ENCODE measurements around the gene BAIAP2L2. TPM values are rescaled to one million over a fixed set of nuclear protein-coding genes. Genes with fewer than 3 reads are reported as not detected.

Gene BAIAP2L2
- total RNA-seq, 2 donors from 2014 or later: 59.1 to 76.6 TPM

- Histone ChIP-seq H3K9me3 (no peaks in the 10 kb centered on the region), H3K36me3 (peaks cover 6% of the 10 kb centered on the region), H3K27ac (no peak overlapping the region), H3K27me3 (no peaks in the 10 kb centered on the region), H3K4me3 (no peak overlapping the region), H3K9ac (ENCODE audit: low read depth in 2 of 2, low read length in 2 of 2) (no peak overlapping the region), H3K4me1 (no peaks in the 10 kb centered on the region)
- intact Hi-C loops (cut with DNase I): no loop called here
- no peak for TF ChIP-seq CTCF (IDR thresholded peaks at IDR 0.05)
- no peak for DNase-seq
Measured at GRCh38 chr22:38072322-38073149, 37.9 kb downstream of the BAIAP2L2 start.

GRCh38 chr22:38071421-38072321, 38.8 kb downstream of the BAIAP2L2 start:
- no peak for TF ChIP-seq CTCF (IDR thresholded peaks at IDR 0.05)
- intact Hi-C loops (cut with DNase I): no loop called here
- Histone ChIP-seq H3K9me3 (no peaks in the 10 kb centered on the region), H3K27me3 (no peaks in the 10 kb centered on the region), H3K4me1 (no peaks in the 10 kb centered on the region), H3K27ac (no peak overlapping the region), H3K4me3 (no peak overlapping the region), H3K9ac (ENCODE audit: low read depth in 2 of 2, low read length in 2 of 2) (no peak overlapping the region), H3K36me3 (peaks cover 8% of the 10 kb centered on the region)
- DNase-seq: no peak

GRCh38 chr22:38070250-38070921, 40.1 kb downstream of the BAIAP2L2 start:
- intact Hi-C loops (cut with DNase I): no loop called here

DNA sequence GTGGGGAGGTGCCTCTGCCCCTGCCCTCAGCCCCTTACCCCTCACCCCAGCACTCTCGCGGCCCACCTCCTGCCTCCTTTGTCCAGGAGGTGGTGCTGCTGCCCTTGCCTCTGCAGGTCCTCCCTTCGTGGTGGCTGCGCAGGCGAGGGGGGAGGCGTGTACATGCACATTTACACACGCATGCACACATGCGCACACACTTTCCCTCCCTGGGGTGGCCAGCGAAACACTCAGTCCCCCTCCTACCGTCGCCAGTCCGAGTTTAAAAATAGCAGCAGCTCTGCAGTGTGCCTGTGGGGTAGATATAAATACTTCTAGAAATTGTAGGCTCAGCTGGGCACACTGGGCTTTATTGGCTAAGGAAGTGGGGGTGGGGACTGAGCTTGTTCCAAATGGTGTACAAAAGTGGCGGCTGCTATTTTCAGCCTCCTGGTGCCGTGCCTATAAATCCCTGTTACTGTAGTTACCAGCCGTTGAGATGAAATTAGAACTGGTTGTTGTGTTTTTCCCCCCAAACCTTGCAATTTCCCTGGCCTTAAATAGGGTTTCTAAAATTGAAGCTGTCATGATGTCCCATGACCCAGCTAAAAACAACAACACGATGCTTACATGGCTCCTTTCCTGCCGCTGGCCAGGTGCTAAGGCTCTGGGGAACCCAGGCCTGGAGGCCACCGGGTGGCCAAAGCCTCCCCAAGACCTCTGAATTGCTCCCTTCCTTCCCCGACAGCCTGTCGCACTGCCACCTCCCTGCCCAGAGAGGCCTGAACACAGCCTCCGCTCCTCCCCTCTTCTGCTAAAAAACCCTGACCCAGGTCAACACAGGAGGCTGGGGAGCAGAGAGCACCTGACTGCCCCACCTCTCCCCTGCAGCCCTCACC, 40.9 kb downstream of the BAIAP2L2 start:
- peak; percentile 29 for DNase-seq
- H3K27me3 ChIP-seq: no peaks in the 10 kb centered on the region
- peak; percentile 20 for TF ChIP-seq CTCF (IDR thresholded peaks at IDR 0.05)
- no peaks in the 10 kb centered on the region for H3K9me3 ChIP-seq
- H3K4me3 ChIP-seq: no peak overlapping the region
- H3K9ac ChIP-seq (ENCODE audit: low read depth in 2 of 2, low read length in 2 of 2): no peak overlapping the region
- H3K36me3 ChIP-seq: peaks cover 11% of the 10 kb centered on the region
- no peak overlapping the region for H3K27ac ChIP-seq
- intact Hi-C loops (cut with DNase I): no loop called here
- no peaks in the 10 kb centered on the region for H3K4me1 ChIP-seq

More at GRCh38 chr22:38070250-38070921, 40.1 kb downstream of the BAIAP2L2 start:
- no peak overlapping the region for H3K27ac ChIP-seq
- H3K9me3 ChIP-seq: no peaks in the 10 kb centered on the region
- no peaks in the 10 kb centered on the region for H3K4me1 ChIP-seq
- H3K36me3 ChIP-seq: peaks cover 11% of the 10 kb centered on the region
- TF ChIP-seq CTCF (IDR thresholded peaks at IDR 0.05): no peak
- no peak overlapping the region for H3K4me3 ChIP-seq
- H3K27me3 ChIP-seq: no peaks in the 10 kb centered on the region
- DNase-seq: no peak
- no peak overlapping the region for H3K9ac ChIP-seq (ENCODE audit: low read depth in 2 of 2, low read length in 2 of 2)

All from colonic mucosa (tissue), 4 donors.